ENCODE measurements around the gene IQUB.
"Not testable (repeated sequence)": the region's sequence is repeated elsewhere in the genome, so short reads cannot be mapped to it uniquely, and the experiment has no call there.

The IQUB gene

GRCh38 chr7:123415625-123416024 is 118.8 kb downstream of the IQUB start:
- DNase-seq (ENCODE audit: low read depth in 2 of 2) = no peak

- no peak for DNase-seq (ENCODE audit: low read depth in 2 of 2)
Observed at GRCh38 chr7:123410273-123410904, 124.0 kb downstream of the IQUB start.

DNA sequence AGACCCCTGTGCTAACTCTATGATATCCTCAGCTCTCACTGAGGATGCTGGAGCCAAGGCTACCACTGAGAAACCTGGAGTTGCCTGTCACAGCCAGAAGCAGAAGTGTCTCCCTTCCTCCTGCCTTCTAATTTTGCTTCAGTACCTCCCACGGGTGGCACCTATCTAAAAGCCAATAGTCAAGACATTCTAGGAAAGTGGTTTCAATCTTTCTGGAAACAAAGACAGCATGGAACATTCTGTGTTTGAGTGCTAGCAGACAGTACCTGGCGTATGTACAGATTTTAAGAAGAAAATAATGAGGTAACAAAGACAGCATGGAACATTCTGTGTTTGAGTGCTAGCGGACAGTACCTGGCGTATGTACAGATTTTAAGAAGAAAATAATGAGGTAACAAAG is 126.4 kb downstream of the IQUB start:
- DNase-seq (ENCODE audit: low read depth in 2 of 2) = not testable (repeated sequence)
